Colonic mucosa (tissue), 4 donors: Measurements from ENCODE around the gene THSD4. TPM values are rescaled to one million over a fixed set of nuclear protein-coding genes. Genes with fewer than 3 reads are reported as not detected.

ENCODE experiments used
- DNase-seq: peaks from one replicate; pipeline ENCODE4 v3.0.0-alpha.2; 2020
- H3K27ac ChIP-seq: fragments of 200-600 bp; one replicate; pipeline ENCODE4 v1.8.0; 2021
- H3K27me3 ChIP-seq: fragments of 200-600 bp; one replicate; pipeline ENCODE4 v1.8.0; 2021
- H3K36me3 ChIP-seq: fragments of 200-600 bp; one replicate; pipeline ENCODE4 v1.8.0; 2021
- H3K4me1 ChIP-seq: fragments of 200-600 bp; one replicate; pipeline ENCODE4 v1.8.0; 2021; ENCODE audit warnings: mild to moderate bottlenecking
- H3K4me3 ChIP-seq: fragments of 200-600 bp; one replicate; pipeline ENCODE4 v1.8.0; 2021
- H3K9ac ChIP-seq, 2 donors: one replicate each; pipeline ENCODE4 v1.7.0; 2013; ENCODE audit warnings: control low read depth in 2 of 2, low read depth in 2 of 2, low read length in 2 of 2
- H3K9me3 ChIP-seq: fragments of 200-600 bp; one replicate; pipeline ENCODE4 v1.8.0; 2021
- CTCF ChIP-seq: fragments of 200-600 bp; IDR thresholded peaks from one replicate; pipeline ENCODE4 v1.8.0; 2022; ENCODE audit warnings: antibody characterized with exemption, mild to moderate bottlenecking
- intact Hi-C: fragments of 100-400 bp; cut with DNase I; formaldehyde crosslinking; loops from one replicate; pipeline ENCODE4 v1.14.1; 2022
- total RNA-seq, 2 donors: library from RNA; stranded (reverse); fragmentation: NEBNext Ultra II Directional in 1 of 2; extraction: Animal tissue kit (Norgen Biotek cat#: 25700) in 1 of 2; gene quantifications; one replicate each; pipeline ENCODE4 v1.2.1, GENCODE V29; 2021
- donor health status: healthy.
- donor health status: DM: no; HTN: no; CAD: no.
- donor health status: DM: no; HTN: no; CAD: no.

THSD4 gene
- total RNA-seq, 2 donors from 2014 or later: 18.8 to 23.5 TPM

DNA sequence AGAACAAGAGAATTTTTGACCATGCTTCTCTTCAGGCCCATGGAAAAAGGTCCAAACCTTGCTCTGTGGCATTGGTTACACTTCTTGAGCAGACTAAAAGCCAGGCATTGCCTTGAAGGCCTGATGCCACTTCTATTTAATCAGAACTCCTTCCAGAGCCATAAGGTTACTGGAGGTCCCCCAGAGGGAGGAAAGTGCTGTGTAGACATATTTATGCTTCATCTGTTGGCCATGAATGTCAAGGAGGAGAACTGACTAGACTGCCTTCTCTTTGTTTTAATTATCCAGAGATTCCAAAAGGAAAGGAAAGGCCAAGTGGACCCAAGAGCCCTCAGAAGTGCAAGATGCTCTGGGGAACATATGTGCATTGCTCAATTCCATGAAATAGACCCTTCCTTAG, 402.5 kb downstream of the THSD4 start:
- no peaks in the 10 kb centered on the region for H3K36me3 ChIP-seq
- no peak overlapping the region for H3K27ac ChIP-seq
- no peaks in the 10 kb centered on the region for H3K4me1 ChIP-seq
- H3K9me3 ChIP-seq: no peaks in the 10 kb centered on the region
- no peak overlapping the region for H3K4me3 ChIP-seq
- no peak for TF ChIP-seq CTCF
- no peaks in the 10 kb centered on the region for H3K27me3 ChIP-seq
- intact Hi-C loops: no loop called here
- DNase-seq: no peak
- H3K9ac ChIP-seq: no peak overlapping the region

DNA sequence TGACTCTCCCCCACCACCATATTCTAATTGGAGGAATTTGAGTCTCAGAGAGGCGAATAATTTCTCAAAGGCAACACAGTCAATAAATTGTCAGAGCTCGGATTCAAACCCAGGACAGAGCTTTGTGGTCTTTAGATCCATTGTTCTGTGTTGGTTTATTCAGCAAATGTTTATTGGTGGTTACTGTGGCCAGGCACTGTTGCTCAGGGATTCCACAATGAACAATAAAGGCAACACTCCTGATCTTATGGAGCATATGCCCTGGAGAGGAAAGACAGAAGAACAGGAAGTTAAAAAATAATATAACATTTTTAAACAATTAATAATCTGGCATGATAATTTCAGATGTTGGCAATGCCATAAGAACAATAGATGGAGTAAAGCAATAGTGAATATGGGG, 403.4 kb downstream of the THSD4 start:
- DNase-seq: no peak
- no peaks in the 10 kb centered on the region for H3K9me3 ChIP-seq
- H3K36me3 ChIP-seq: no peaks in the 10 kb centered on the region
- H3K4me3 ChIP-seq: no peak overlapping the region
- TF ChIP-seq CTCF: no peak
- intact Hi-C loops: no loop called here
- no peak overlapping the region for H3K27ac ChIP-seq
- H3K4me1 ChIP-seq: no peaks in the 10 kb centered on the region
- no peak overlapping the region for H3K9ac ChIP-seq
- H3K27me3 ChIP-seq: no peaks in the 10 kb centered on the region

- H3K27ac ChIP-seq: no peak overlapping the region
- H3K9me3 ChIP-seq: no peaks in the 10 kb centered on the region
- H3K9ac ChIP-seq: no peak overlapping the region
- no peak for DNase-seq
- H3K4me1 ChIP-seq: peaks cover 6% of the 10 kb centered on the region
- no peaks in the 10 kb centered on the region for H3K36me3 ChIP-seq
- no peak for TF ChIP-seq CTCF
- intact Hi-C loops: no loop called here
- no peak overlapping the region for H3K4me3 ChIP-seq
- H3K27me3 ChIP-seq: no peaks in the 10 kb centered on the region
These were observed 411.0 kb downstream of the THSD4 start for GRCh38 chr15:71526060-71526820.

DNA sequence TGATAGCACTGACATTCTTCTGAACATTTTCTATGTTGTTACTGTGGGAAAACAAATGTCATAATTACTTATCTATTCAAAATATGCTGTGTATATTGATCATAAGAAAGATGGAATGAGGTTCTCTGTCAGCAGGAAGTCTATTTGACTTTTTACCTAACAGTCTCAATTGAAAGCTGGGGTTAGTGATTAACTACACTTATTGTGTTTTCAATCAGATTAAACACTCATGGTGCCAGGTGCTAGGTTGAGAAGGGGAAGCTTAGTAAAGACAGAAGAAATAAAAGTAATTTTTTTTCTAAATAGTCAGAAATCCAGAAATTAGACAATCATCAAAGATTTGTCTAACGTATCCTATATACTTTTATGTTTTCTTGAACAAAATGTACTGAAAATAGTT, 414.1 kb downstream of the THSD4 start:
- no peak for DNase-seq

GRCh38 chr15:71530116-71530515, 414.8 kb downstream of the THSD4 start:
- H3K27me3 ChIP-seq: no peaks in the 10 kb centered on the region
- H3K27ac ChIP-seq: no peak overlapping the region
- H3K9me3 ChIP-seq: no peaks in the 10 kb centered on the region
- H3K4me1 ChIP-seq: peaks cover 6% of the 10 kb centered on the region
- no peak overlapping the region for H3K9ac ChIP-seq
- H3K36me3 ChIP-seq: no peaks in the 10 kb centered on the region
- TF ChIP-seq CTCF: no peak
- intact Hi-C loops: no loop called here
- DNase-seq: no peak
- H3K4me3 ChIP-seq: no peak overlapping the region

More for the DNA sequence above, 414.1 kb downstream of the THSD4 start:
- H3K9me3 ChIP-seq: no peaks in the 10 kb centered on the region
- H3K27me3 ChIP-seq: no peaks in the 10 kb centered on the region
- H3K36me3 ChIP-seq: no peaks in the 10 kb centered on the region
- intact Hi-C loops: no loop called here
- H3K27ac ChIP-seq: no peak overlapping the region
- peaks cover 6% of the 10 kb centered on the region for H3K4me1 ChIP-seq
- no peak overlapping the region for H3K4me3 ChIP-seq
- TF ChIP-seq CTCF: no peak
- H3K9ac ChIP-seq: no peak overlapping the region
